ENCODE measurements around the gene STIP1.
A peak's percentile ranks its signal among the peaks of the same experiment; 100 is the strongest.
"Not testable (repeated sequence)": the region's sequence is repeated elsewhere in the genome, so short reads cannot be mapped to it uniquely, and the experiment has no call there.

Gene STIP1

GRCh38 chr11:64238076-64238475, 52.1 kb downstream of the STIP1 start:
- no peak for DNase-seq

- peak; percentile 77 to 85 (median 82) for DNase-seq
Measured at GRCh38 chr11:64238999-64239398, 53.0 kb downstream of the STIP1 start.

DNA sequence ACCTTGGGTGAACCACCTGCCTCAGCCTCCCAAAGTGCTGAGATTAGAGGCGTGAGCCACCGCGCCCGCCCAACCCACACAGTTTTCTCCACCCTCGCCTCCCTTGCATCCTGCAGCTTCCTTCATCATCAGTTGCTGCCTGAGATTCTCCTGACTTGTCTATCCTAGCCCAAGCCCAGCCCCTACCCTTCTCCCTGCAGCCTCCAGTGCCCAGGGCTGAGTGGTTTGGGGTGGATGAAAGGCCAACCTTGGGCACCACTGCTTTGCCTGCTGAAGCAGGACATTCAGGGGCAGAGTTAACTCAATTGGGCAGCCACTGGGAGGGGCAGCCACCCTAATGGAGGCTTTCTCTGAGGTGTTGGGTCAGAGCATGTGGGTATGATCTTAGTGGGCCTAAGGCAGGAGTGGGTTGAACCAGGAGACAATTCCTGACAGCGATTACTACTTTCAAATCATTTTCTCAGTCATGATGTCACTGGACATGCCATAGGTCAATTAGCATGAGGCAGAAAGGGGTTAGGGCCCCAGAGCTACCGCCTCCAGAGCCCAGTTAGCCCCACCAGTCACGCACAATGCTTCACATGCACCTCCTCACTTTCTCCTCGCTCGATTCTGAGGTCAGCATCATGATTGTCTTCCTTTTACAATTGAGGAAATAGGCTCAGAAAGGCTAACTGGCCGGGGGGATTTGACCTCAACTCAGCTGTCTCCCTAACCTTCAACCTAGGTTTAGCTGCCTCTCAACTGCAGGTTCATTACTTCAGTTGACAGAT, 53.9 kb downstream of the STIP1 start:
- DNase-seq, result peak; percentile 95 to 99 (median 97)

DNA sequence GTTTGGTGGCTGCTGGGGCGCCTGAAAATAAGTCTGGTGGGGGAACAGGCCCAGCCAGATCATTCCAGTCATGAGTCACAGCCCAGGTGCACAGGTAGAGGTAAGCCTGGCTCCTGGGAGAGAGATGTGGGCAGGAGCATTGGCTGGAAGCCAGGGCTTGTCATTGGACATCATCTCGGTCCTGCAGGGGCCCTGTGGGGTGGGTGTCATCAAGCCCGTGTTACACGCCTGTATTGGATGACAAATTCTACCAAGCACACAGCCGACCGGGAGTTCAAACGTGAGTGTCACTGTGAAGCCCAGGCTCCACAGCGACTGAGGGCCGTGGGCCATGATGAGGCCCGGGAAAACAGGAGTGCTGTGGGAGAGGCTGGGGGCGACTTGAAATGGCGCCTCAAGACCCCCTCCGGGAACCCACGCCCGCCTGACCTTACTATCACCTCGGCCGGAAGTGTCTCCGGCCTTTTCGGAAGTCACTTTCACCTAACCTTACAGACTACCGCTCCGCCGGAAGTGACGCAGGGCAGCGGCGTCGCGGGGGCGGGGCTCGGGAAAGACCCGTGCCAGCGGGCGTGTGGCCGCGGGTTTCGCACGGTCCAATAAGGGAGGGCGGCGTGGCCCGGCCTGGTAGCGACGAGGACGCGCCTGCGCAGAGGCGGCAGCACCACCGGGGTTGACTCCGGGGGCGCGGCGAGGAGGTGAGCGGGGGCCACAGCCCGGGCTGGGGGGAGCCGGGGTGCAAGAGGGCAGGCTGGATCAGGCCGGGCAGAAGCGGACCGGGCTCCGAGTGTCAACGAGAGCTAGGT, 54.7 kb downstream of the STIP1 start, which contains the start of gene FKBP2:
FKBP2 (plus strand) TSS at position 661 of the 806 bp plus-strand sequence. CDS start 1,293 bp downstream, outside the sequence.
- peak; percentile 99 to 100 (median 100) for DNase-seq

- DNase-seq, result peak in 3 of 4 experiments; percentile 100
Measured at GRCh38 chr11:64241241-64241490, 55.2 kb downstream of the STIP1 start.

DNA sequence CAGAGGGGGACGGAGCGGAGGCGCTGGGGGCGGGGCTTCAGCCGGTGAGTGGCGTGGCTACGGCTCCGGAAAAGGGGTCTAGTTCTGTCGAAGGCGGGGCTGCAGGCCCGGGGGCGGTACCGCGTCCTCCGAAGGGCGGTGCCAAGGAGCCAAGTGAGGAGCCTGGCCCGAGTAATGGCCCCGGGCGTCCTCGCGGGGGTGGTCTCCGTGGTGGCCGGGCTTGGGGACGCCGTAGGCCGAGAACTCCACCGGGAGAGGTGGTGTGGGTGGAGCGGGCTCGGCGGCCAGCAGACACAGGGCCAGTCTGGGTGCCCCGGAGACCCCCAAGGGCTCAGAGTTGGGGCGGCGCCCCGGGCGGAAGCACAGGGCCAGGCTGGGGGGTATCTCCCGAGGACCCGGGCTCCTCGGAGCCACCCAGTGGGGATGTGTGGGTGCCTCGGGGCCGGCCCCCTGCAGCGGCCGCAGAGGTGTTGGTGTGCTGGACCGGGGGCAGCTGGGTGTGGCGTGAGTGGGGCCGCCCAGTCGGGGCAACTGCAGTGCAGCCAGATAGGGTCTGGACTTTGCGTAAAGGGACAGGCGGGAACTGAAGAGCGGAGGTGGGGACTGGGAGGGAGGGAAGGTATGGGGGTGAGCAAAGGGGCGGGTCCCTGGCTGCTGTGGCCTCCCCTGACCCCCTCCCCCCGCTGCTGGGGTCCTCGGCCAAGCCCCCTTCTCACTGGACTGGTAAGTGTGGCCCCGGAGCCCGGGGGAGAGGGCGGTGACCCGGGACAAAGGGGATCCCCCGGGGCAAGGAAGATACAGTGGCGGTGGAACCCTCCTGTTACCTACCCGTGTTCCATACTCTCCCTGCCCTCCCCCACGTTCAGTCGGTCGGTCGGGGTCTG, 55.8 kb downstream of the STIP1 start:
- DNase-seq, result peak; percentile 47 to 100 (median 65)

- DNase-seq, result no peak
Measured at GRCh38 chr11:64243236-64243854, 57.4 kb downstream of the STIP1 start.

DNA sequence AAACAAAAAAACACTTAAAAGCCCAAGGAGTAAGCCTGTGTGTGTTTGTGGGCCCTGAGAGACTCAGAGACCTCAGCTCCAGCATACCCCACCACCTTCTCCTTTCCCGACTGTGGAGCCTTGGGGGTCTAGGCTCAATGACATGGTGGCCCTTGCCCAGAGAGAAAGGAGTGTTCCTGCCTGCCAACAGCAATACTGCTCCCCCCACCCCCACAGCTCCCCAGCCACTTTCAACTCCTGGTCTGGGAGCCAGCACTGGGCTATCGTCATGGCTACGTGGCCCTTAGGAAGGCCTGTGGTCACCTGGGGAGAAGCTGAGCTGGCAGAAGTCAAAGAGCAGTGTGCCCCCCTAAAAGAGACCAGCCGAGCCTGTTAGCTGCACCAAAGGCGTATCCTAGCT, 58.1 kb downstream of the STIP1 start:
- DNase-seq, result no peak

- DNase-seq, result no peak
Measured at GRCh38 chr11:64244966-64245365, 59.0 kb downstream of the STIP1 start.

- peak in 2 of 4 experiments; percentile 33 to 40 for DNase-seq
Measured at GRCh38 chr11:64245401-64245796, 59.4 kb downstream of the STIP1 start.

DNA sequence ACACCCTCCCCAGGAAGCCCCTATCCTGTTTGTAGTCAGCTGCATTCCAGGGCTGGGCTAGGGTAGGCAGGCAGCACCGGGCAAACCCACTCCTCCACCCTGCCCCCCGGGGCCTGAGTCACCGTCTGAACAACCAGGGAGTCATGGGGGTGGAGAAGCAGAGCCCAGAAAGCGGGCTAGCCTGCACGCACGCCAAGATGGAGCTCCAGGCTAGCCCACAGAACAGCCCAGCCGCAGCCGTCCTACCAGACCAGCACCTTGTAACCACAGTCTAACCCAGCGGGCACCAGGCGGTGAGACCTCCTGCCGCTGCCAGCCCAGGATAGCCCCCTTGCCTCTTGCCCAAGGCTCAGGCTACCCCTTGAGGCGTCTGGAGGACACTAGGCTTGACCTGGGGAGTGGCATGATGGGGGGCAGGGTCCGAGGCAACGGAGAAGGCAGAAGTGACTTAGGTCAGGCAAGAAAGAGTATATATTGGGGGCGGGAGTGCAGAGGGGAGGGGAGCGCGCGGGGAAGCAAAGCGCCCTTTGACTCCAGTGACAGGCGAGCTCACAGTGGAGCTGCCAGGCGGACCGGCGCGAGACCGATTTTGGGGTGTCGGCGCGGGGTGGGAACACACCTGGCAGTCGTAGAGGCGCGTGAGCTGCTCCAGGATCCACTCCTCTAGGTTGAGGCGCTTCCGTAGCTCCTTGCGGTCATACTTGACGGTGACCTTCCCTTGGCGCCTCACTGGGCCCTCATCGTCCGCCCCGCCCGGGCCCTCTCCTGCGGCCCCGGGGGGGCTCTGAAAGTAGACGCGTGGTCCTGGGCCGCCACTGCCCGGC, 60.0 kb downstream of the STIP1 start:
- peak; percentile 78 to 87 (median 85) for DNase-seq

- not testable (repeated sequence) for DNase-seq
Measured at GRCh38 chr11:64246621-64246870, 60.6 kb downstream of the STIP1 start.

- DNase-seq, result peak; percentile 90 to 96 (median 94)
Measured at GRCh38 chr11:64246871-64247728, 61.1 kb downstream of the STIP1 start, which contains the start of gene PPP1R14B. Gene PPP1R14B, minus strand, starts transcription at chr11:64246943. Its CDS starts 270 bp downstream, at chr11:64246673.

GRCh38 chr11:64247729-64248531, 62.0 kb downstream of the STIP1 start:
- peak in 1 of 4 experiments; percentile 0 for DNase-seq

- no peak for DNase-seq
Measured at GRCh38 chr11:64248578-64248977, 62.6 kb downstream of the STIP1 start.

DNA sequence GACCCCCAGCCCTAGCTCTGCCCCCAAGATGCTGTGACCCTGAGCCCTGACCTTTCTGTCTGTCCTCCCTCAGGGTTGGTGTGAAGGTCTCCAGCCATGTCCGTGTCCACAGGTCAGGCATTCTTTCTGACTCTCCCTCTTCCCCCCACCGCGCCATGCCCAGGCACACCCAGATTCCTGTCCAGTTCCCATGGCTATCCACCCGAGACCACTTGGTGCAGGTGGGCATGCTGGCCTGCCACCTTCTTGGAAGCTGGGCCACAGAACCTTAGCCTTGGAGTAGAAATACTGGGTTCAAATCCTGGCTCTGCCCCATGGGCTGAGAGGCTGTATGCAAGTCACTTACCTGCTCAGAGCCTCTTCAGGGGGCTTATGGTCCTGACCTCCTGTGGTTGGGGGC, 63.1 kb downstream of the STIP1 start:
- no peak for DNase-seq

GRCh38 chr11:64249563-64250414, 63.8 kb downstream of the STIP1 start:
- DNase-seq, result no peak

GRCh38 chr11:64250415-64251015, 64.5 kb downstream of the STIP1 start:
- no peak for DNase-seq

Data from suppressor macrophage (primary cell).